IgD-negative memory B cell (primary cell): ENCODE measurements around the gene GC. TPM values are rescaled to one million over a fixed set of nuclear protein-coding genes. Genes with fewer than 3 reads are reported as not detected.

Source experiments
- H3K27ac Mint-ChIP-seq, 3 donors: one replicate each; pipeline ENCODE4 v1.8.0; 2020 to 2022; ENCODE audit warnings: mild to moderate bottlenecking in 3 of 3, mixed read lengths in 3 of 3, moderate library complexity in 1 of 3
- H3K27me3 Mint-ChIP-seq: one replicate; pipeline ENCODE4 v1.8.0; 2021; ENCODE audit warnings: mixed read lengths
- H3K36me3 Mint-ChIP-seq: one replicate; pipeline ENCODE4 v1.8.0; 2020; ENCODE audit warnings: mild to moderate bottlenecking, mixed read lengths
- H3K4me1 Mint-ChIP-seq, 3 donors: one replicate each; pipeline ENCODE4 v1.8.0; 2020 to 2022; ENCODE audit warnings: mixed read lengths in 3 of 3, mild to moderate bottlenecking in 1 of 3
- H3K4me3 Mint-ChIP-seq, 4 donors: one replicate each; pipeline ENCODE4 v1.8.0; 2020 to 2022; ENCODE audit warnings: mild to moderate bottlenecking in 4 of 4, mixed read lengths in 4 of 4, moderate library complexity in 3 of 4
- H3K9me3 Mint-ChIP-seq, 3 donors: one replicate each; pipeline ENCODE4 v1.8.0; 2020 to 2021; ENCODE audit warnings: mixed read lengths in 3 of 3, mild to moderate bottlenecking in 1 of 3
- polyA plus RNA-seq: library from polyadenylated mRNA; unstranded; fragments of 300-500 nt; fragmentation: Illumina TruSeq; gene quantifications from one replicate; pipeline ENCODE4 v1.2.3, GENCODE V29; 2021

Gene GC
- polyA plus RNA-seq, 1 donor from 2014 or later = not detected

DNA sequence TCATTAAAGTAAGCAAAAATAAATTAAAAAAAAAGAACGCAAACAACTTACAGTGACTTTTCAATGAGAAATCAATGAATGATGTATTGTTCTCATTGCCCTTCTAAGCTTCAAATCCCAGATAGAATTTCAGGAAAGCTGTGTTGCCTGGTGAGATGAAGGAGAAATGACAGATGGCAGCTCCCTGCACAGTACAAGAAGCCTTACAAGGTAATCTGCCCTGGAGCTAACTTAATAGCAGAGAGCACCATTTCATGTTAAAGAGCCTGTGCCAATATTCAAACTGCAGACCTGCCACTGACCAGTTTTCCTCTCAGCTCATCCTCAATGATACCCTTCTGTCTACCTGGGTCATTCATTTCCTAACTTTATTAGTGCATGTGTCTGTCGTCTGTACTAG, 54.0 kb downstream of the GC start:
- Mint-ChIP-seq H3K9me3 (peaks cover 0 to 6% (median 0%) of the 10 kb centered on the region in 3 donors), H3K36me3 (no peaks in the 10 kb centered on the region), H3K27me3 (peaks cover 2% of the 10 kb centered on the region), H3K4me3 (no peak overlapping the region), H3K27ac (no peak overlapping the region), H3K4me1 (no peaks in the 10 kb centered on the region)

DNA sequence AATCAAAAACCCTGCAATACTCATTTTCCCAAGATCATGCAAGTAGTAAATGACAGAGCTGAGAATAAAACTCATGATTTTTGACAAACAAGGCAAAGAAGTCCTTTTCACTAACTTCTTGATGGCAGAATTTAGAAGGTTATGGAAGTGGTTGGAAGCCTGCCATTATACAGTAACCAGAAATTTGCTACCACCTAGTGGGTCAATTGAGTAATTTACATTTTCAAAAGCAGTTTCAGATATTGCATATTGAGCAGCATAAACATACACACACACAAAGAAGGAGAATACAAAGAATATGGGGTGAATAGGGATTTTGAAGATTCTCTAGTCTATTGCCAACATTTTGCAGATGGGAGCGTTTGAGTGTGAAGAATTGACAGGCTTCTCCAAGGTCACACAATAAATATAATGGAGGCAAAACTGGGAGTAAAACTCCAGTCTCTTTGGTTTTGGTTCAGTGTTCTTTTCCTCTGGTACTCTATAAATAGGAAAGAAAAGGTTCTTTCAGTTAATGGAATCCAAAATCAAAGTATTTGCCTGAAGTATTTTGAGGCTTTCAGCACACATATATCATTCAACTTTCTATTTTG, 70.2 kb downstream of the GC start:
- H3K9me3 Mint-ChIP-seq = no peaks in the 10 kb centered on the region
- H3K4me1 Mint-ChIP-seq = no peaks in the 10 kb centered on the region
- no peak overlapping the region for H3K27ac Mint-ChIP-seq
- no peaks in the 10 kb centered on the region for H3K36me3 Mint-ChIP-seq
- H3K4me3 Mint-ChIP-seq = no peak overlapping the region
- peaks cover 3% of the 10 kb centered on the region for H3K27me3 Mint-ChIP-seq

GRCh38 chr4:71711985-71712348, 71.9 kb downstream of the GC start:
- Mint-ChIP-seq H3K4me3 (no peak overlapping the region), H3K36me3 (no peaks in the 10 kb centered on the region), H3K27me3 (peaks cover 2% of the 10 kb centered on the region), H3K27ac (no peak overlapping the region), H3K4me1 (no peaks in the 10 kb centered on the region), H3K9me3 (no peaks in the 10 kb centered on the region)

DNA sequence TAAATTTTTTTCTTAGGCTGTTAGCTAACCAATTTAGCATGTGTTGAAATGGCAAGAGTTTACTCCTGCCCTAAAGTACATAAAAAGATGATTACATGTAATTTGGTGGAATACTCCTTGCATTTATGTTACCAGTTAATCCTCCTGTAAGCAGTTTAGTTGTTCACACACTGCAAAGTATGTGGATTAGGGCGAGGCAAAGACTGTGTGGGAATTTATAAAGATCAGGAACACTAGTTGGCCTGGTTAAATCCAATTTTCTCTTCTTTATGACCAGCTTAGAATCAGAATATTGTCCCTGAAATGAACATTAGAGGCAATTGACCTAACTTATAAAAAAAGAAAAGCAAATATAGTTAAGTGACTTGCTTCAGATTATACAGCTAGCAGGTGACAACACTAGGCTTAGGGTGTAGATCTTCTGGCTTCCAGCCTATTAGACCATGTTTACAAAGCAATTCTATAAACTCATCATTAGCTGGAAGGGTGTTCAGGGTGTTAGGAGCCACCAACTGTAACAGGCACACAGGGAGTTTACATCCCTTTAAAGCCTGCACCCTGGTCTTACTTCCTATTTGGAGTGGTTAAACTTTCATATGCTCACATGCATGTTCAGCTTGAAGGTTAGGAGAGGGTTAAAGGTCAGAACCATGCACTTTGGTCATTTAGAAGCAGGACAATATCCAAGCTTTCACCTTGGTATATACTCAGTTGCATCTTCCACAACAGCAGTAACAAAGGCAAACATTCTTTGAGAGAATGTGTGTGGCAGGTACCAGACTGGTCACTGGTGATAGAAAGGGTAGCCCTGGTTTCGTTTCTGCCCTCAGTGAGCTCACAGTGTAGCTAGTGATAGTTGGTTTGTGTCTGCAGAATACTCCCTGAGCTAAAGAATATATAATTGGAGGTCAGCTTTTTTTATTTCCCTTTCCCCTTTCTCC, 72.6 kb downstream of the GC start:
- H3K9me3 Mint-ChIP-seq = no peaks in the 10 kb centered on the region
- no peaks in the 10 kb centered on the region for H3K4me1 Mint-ChIP-seq
- no peak overlapping the region for H3K27ac Mint-ChIP-seq
- H3K36me3 Mint-ChIP-seq = no peaks in the 10 kb centered on the region
- H3K4me3 Mint-ChIP-seq = no peak overlapping the region
- peaks cover 2% of the 10 kb centered on the region for H3K27me3 Mint-ChIP-seq

DNA sequence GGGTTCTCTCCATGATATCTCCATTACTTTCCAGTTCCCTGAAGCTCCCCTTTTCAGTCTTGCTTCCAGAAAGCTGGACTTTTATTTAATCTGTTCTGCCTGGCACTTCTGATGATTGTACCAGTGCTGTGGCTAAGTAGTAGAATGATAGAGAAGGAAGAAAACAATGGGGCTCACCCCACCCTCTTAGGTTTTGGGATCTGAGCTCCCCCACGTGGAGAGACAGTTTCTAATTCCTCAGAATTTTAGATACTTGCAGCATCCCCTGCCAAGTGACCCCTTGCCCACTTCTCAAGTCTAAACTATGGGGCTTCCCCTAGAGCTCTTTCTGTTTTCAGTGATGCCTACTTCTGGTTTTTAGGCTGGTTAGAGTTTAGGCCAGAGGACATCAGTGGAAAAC, 73.9 kb downstream of the GC start:
- Mint-ChIP-seq H3K27me3 (peaks cover 2% of the 10 kb centered on the region), H3K9me3 (no peaks in the 10 kb centered on the region), H3K4me1 (no peaks in the 10 kb centered on the region)

GRCh38 chr4:71698141-71698540, 85.7 kb downstream of the GC start:
- peaks cover 2% of the 10 kb centered on the region for H3K27me3 Mint-ChIP-seq

More for the DNA sequence above, 73.9 kb downstream of the GC start:
- no peaks in the 10 kb centered on the region for H3K36me3 Mint-ChIP-seq
- H3K27ac Mint-ChIP-seq = no peak overlapping the region
- H3K4me3 Mint-ChIP-seq = no peak overlapping the region

GRCh38 chr4:71697031-71697430, 86.8 kb downstream of the GC start:
- H3K4me3 Mint-ChIP-seq = no peak overlapping the region
- H3K36me3 Mint-ChIP-seq = no peaks in the 10 kb centered on the region
- peaks cover 5% of the 10 kb centered on the region for H3K27me3 Mint-ChIP-seq
- no peaks in the 10 kb centered on the region for H3K9me3 Mint-ChIP-seq
- H3K27ac Mint-ChIP-seq = no peak overlapping the region
- no peaks in the 10 kb centered on the region for H3K4me1 Mint-ChIP-seq

More at GRCh38 chr4:71698141-71698540, 85.7 kb downstream of the GC start:
- no peaks in the 10 kb centered on the region for H3K9me3 Mint-ChIP-seq
- H3K4me1 Mint-ChIP-seq = no peaks in the 10 kb centered on the region
- H3K4me3 Mint-ChIP-seq = no peak overlapping the region
- no peaks in the 10 kb centered on the region for H3K36me3 Mint-ChIP-seq
- no peak overlapping the region for H3K27ac Mint-ChIP-seq

DNA sequence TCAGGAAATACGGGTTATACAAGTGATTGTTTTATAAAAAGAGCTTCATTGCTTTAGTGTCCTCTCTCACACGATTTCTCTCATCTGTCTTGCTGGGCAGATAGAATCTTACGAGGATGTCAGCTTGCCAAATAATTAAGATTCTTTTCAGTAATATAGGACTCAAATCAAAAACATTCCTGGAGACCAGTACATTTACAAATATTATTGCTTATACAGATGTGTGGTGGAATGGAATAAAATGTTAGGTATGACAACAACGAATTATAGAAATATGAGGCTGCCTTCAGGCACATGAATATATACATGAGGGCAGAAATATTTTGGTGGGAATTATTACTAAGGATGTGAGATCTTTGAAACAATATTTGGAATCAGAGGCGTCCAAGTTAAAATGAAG, 88.9 kb downstream of the GC start:
- no peaks in the 10 kb centered on the region for H3K9me3 Mint-ChIP-seq
- no peaks in the 10 kb centered on the region for H3K4me1 Mint-ChIP-seq
- H3K4me3 Mint-ChIP-seq = no peak overlapping the region
- no peaks in the 10 kb centered on the region for H3K36me3 Mint-ChIP-seq
- H3K27ac Mint-ChIP-seq = no peak overlapping the region
- H3K27me3 Mint-ChIP-seq = peaks cover 5% of the 10 kb centered on the region

DNA sequence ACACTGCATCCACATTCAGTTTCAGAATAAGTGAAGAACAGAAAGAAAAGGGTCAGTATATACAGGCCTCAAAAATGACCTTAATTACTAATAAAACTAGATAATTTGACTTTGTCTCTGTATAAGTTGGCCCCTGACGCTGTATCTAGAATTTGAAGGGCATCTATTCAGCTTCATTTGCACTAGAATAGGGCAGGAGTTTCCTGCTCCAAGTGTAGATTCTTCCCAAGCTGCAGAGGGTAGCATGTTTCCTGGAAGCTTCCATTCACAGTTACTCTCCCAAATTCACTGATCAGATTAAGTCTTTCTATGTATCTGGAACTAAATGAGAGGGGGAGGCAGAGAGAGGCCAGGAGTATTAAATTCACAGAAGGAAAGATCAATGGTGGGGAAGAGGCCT, 90.9 kb downstream of the GC start:
- peaks cover 13% of the 10 kb centered on the region for H3K27me3 Mint-ChIP-seq
- no peaks in the 10 kb centered on the region for H3K36me3 Mint-ChIP-seq
- H3K9me3 Mint-ChIP-seq = no peaks in the 10 kb centered on the region
- no peak overlapping the region for H3K27ac Mint-ChIP-seq
- H3K4me3 Mint-ChIP-seq = no peak overlapping the region
- H3K4me1 Mint-ChIP-seq = no peaks in the 10 kb centered on the region

DNA sequence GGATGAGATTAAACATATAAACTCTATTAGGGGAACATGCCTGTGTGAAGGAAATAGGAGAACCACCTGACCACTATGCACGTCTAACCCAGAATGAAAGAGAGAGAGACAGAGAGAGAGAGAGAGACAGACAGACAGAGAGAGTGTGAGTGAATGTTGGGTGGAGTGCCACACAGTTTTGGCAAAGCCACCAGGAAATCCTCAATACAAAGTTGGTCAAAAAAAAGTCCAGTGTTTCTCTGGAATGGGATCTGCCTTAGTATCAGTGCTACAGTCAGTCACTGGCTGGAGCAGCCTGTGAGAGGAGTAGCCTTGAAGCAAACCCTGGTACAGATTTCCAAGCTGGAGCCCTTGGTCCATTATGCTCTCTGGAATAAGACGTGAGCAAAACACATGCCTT, 91.7 kb downstream of the GC start:
- no peak overlapping the region for H3K4me3 Mint-ChIP-seq
- H3K27ac Mint-ChIP-seq = no peak overlapping the region
- no peaks in the 10 kb centered on the region for H3K9me3 Mint-ChIP-seq
- H3K4me1 Mint-ChIP-seq = no peaks in the 10 kb centered on the region
- peaks cover 13% of the 10 kb centered on the region for H3K27me3 Mint-ChIP-seq
- H3K36me3 Mint-ChIP-seq = no peaks in the 10 kb centered on the region

Other genes with a start within 250 kb of the GC start
- not detected for gene NPFFR2, start 247.9 kb upstream of the GC start, polyA plus RNA-seq